Activated CD8-positive, alpha-beta memory T cell treated with anti-CD3 and anti-CD28 coated beads, Interleukin-2, amount 50 U/mL, for 48 hours (primary cell): ENCODE measurements around the gene AGBL4.
A peak's percentile ranks its signal among the peaks of the same experiment; 100 is the strongest.

ENCODE experiments used
- DNase-seq: peaks from one replicate; pipeline ENCODE4 v3.0.0-alpha.2; 2020

Gene AGBL4

DNA sequence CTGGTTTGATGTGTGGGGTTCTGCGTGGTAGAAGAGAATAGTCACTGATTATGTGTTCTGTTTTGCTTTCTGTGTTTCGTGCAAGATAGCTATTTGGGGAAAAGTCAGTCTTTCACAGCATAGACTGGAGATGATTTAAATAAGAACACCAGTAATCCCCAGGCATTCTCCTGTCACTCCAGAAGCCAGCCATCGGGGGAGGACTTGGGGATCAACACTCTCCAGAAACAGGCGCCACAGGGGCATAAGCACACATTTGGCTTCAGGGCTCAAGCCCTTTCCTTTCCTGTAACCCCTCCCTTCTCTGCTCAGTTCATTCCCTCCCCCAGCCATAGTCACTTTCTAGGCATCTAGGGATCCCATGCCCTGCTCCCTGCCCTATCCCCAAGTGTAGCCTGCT lies 1149.8 kb downstream of the AGBL4 start:
- DNase-seq, result no peak

DNA sequence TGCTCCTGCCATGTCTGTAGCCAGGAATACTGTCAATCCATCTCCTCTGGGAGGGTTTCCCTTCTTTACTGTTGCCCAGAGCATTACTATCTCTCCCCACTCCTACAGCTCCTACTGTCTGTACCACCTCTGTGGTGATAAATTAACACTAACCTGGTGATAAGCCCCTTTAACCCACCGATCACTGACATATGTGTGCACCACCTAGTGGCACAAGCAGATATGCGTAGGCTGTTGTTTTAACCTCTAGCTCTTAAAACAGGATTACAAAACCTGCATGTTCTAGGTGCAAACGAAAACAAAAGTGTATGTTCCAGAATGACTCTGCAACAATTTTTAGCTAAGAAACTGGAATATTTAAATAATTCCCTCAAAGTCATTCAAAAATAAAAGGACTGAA lies 1153.2 kb downstream of the AGBL4 start:
- DNase-seq, result no peak

DNA sequence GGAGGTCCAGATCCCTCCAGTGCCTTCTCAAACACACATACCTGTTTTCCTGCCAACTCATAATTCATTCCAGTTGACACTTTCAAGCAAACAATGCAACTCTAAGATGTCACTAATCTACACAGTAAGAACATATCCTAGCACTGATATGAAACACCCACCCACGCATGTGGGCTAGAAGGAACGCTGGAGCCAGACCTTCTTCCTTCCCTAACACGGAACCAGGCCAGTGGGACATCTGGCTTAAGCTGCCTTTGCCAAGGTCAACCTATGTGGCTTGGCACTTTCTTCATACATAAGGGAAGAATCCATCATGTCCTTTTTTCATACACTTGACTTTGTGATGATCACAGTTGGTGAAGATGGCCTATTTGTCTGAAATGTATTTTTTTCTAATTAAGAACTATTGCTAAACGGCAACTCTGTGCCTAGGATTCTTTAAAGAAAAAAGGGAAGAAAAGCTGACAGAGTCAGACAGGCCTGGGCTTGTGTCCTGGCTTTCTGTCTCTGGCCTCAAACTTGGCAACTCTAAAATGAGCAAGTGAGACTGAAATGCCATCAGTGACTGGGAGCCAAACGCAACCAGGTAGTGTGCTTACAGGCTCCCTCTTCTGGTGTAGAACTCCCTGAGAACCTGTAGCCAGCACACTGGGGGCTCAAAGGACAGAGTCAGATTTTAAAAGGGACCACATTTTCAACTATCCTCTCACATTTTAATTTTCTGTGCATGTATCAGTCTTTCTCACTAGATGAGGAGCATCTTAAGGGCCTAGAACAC lies 1154.4 kb downstream of the AGBL4 start:
- DNase-seq, result no peak

DNA sequence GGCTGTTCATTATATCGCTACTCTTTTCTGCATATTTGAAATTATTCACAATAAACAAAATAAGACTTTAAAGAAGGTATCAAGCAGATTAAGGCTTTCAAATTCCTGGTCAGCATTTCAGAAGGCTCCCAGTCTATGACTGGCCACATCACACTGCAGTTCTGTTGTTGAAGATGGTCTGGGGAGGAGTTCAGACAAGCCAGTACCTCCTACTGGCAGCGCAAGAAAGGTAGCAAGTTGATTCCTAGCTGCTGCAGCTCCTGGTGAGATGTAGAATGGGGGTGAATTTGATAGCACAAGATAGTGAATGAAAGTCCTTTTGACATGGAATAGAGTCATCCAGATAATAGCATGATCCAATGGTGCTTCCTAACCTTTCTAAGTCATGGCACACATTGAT lies 1158.8 kb downstream of the AGBL4 start:
- no peak for DNase-seq

- no peak for DNase-seq
Measured at GRCh38 chr1:48859456-48859855, 1164.3 kb downstream of the AGBL4 start.

GRCh38 chr1:48858200-48858920 lies 1165.4 kb downstream of the AGBL4 start:
- no peak for DNase-seq

DNA sequence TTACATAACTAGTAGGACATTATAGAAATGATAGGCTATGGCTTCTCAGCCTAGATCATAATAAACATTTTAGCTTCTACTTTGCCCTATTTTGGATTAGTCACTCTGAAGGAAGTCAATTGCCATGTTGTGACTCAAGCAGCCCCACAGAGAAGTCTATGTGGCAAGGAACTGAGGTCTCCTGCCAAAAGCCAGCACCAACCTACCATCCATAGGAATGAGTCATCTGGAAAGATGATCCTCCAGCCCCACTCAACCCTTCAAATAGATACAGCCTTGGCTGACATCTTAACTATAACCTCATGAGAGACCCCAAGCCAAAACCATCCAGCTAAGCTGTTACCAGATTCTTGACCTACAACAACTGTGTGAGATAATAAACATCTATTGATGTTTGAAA lies 1170.7 kb downstream of the AGBL4 start:
- no peak for DNase-seq

DNA sequence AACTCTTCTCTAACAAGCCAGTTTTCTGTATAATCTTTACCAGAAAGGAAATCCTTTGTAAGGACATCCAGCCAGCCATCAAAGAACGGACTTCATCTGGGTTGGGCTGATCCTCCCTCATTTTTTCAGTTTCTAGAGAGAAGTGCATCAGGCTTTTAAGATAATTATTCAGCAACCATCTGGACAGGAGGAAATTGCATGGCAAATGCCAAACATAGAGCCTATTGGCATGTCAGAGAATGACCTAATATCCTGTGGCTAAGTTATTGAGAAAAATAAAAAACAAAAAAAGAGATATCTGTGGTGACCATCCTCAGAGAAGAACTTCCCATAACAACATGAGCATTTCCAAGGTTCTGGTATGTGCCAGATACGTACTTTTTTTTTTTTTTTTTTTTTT lies 1172.1 kb downstream of the AGBL4 start:
- no peak for DNase-seq

DNA sequence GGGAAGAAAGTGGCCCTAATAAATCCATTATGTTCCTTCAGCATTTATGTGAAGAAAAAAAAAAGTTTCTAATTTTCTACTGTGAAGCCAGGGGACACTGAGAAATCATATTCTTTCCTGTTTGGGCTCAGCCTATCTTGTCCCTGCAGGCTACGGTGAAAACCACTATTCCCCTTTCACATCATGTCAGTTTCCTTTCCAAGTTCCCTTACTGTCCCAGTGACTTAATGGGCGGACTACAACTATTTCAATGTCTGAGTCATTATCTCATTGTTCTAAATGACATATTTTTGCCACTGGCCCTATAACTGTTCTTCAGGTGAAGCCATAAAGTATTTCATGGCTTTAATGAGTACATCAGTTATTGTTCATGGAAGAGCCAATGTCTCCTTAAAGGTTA lies 1175.7 kb downstream of the AGBL4 start:
- DNase-seq, result no peak

DNA sequence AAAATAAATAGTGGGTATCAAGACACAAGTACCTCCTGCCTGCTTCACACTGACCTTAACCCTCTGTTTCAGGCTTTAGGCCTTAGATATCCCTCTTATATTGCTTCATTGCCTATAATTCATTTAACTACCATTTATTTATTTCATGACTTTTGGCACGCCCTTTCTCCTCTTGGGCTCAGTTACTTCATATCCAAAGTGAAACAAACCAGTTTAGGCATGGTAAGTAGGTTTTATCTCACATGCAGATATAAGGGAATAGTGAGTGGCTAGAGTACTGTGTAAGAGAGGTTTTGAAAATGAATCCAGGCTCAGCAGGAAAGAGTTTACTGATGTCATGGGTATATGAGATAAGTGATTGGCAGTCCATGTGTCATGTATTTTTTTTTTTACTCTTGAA lies 1177.3 kb downstream of the AGBL4 start:
- no peak for DNase-seq

DNA sequence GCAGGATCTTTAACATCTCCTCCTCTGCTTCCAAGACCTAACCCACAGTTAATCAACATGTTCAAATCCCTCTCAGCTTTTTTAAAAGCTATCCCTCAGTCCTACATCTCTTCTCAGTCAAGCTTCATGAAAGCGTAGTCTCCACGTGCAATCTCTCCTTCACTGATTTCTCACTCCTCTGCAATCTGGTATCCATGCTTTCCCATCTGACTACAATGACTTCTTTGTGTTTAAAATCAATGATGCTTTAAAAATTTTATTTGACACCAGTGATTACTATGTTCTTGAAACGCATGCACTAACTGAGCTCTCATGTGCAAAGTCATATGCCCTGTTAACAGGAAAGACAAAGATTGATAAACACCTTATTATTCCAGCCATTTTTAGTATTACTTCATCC lies 1179.6 kb downstream of the AGBL4 start:
- DNase-seq, result no peak

DNA sequence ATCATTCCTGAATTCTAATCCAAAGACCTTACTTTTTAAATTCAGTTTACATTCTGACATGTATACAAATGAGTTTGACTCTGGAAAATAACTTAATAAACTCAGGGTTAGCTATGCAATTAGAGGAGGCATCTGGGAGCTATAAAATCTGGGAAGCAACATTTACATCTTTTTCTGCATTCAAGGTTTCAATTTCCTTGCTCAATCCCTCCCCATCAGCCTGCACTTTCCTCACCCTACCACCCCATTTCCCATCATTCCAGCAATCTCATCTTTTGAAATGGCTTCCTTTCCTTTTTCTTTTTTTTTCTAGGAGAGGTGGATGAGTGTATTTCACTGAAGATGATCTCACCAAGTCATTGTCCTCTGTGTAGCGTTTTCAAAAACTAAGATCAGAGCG lies 1181.8 kb downstream of the AGBL4 start:
- no peak for DNase-seq

- no peak for DNase-seq
Measured at GRCh38 chr1:48841461-48841860, 1182.3 kb downstream of the AGBL4 start.

- no peak for DNase-seq
Measured at GRCh38 chr1:48831120-48831978, 1192.4 kb downstream of the AGBL4 start.

DNA sequence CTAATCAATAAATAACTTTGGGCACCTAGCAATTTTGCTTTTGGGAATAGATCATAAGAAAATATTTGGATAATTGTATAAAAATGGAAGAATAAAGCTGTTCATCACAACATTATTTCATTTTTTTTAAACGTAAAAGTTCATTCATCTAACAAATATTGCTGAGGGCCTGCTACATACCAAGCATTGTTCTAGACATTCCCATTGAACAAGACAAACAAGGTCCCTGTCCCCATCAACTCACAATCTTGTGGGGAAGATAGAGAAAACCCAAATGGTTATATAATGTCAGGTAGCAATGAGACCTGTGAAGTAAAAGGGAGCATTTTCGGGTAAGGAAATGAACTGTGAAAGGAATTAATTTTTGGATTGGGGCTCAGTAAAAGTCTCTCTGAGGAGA lies 1193.0 kb downstream of the AGBL4 start:
- DNase-seq, result no peak

DNA sequence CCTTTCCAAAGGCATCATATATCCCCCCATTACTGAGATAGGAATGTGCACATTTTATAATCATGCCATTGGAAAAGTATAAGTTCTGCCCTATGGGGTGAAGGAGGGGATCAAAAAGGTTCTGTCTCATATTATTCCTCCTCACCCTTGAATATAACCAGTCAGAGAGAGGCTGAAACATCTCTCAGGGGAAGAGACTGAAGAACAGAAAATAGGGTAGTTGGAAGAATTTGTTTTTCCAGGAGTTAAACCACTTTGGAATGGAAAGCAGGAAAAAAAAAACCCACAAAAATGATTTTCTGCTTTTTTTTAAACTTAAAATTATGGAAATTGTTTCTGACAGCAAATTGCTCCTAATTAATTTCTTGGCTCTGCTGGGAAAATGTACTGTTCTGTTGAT lies 1194.3 kb downstream of the AGBL4 start:
- no peak for DNase-seq

DNA sequence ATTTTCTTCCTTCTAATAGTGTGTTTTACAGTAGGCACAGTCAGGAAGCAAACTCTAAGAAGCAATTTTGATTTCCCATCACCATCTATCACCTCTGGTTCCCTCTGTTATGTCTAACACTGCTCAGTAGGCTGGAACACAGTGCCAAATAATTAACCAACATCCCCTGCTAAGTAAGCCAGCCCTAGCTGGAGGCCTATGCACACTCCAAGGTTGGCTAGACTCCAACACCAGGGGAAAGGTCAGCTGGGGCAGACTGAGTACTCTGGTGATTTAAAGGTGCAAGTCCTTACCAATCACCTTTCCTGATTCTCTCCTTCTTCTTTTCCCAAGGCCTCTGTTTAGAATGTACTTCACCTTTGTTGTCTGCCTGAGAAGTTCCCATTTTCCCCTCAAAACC lies 1200.6 kb downstream of the AGBL4 start:
- no peak for DNase-seq

DNA sequence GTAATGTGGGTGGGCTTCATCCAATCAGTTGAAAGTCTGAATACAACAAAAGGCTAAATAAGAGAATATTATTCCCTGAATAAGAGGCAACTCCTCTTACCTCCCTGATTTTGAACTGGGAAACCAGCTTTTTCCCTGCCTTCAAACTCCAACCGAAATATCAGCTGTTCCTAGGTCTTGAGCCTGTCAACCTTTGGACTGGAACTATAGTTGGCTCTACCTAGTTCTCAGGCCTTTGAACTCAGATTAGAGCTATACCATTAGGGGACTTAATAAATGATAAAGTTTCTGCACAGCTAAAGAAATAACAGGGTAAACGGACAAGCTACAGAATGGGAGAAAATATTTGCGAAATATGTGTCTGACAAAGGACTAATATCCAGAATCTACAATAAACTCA lies 1203.3 kb downstream of the AGBL4 start:
- DNase-seq, result no peak

DNA sequence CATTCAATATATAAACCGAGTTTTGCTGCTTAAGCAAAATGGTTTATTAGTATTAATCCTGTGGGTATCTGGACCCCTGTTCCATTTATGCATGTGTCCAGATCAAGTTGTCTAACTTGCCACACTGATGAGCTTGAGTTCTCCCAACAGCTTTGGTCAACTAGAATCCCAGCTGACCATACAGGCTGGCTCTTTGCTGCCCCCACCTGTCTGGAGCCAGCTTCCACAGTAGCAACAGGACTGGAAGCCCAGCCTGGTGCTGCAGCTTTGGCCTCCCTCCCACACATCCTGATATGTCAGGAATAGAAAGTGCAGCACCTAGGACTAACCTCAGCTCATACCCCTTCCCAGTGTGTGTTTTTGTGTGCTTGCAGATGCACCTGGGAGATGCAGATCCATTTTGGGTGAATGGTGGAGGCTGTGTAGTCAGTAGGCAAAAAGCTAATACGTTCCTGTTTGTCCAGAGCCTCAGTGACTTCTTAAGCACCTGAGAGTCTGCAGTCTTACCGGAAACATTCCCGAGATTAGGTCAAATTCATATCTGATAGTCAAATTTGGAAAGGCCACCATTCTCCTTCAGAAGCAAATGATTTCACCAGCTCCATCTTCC lies 1206.1 kb downstream of the AGBL4 start:
- peak; percentile 65 for DNase-seq

DNA sequence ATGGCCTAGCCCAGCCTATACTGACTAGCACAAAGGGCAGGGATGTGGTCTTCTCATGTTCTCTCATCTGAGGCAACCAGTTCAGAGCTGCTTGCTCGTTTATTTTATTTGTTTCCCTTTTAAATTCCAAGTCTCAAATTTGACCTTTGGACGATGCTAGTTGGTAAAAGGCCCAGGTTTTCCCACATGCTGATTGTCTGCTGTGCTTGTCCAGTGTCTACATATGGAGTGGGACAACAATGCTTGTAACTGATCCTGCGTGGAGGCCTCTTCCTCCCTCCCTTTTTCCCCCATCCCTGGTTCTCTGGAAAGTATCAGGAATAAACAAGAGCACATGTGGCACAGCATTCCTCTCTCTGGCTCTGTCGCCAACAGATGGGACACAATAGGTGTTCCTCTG lies 1213.0 kb downstream of the AGBL4 start:
- DNase-seq, result no peak

- no peak for DNase-seq
Measured at GRCh38 chr1:48808496-48808895, 1215.3 kb downstream of the AGBL4 start.

DNA sequence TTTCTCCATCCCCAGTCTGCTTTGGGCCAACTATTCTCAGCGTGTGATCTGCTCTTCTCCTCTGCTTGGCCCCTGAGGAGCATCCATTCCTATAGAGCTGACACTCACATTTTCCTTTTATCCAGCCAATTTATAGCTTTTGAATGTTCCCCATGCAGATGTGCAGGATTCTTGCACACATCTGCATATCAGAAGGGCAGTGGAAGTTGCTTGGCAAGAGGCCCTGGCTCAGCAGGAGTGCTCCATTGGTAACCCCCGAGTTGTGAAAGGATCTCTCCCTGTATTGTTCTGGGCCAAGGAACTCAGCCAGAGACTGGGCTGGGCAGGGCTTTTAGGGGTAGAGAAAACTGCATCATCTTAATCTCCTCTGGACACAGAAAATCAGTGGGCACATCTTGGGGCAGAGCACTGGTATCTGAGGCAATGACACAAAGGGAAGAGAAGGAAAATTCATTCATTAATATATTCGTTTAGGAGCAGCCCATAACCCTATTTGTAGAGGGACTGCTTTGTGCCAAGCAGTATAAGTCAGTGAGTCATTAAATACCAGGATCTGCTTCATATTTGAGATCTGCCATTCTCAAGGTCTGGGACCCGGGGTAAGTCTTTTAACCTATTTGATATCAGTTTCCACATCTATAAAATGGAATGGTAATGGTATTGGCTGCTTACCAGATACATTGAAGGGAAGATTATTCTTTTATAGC lies 1216.0 kb downstream of the AGBL4 start:
- DNase-seq, result no peak

- DNase-seq, result no peak
Measured at GRCh38 chr1:48803474-48803873, 1220.3 kb downstream of the AGBL4 start.
